MM.1S (cell line): ENCODE measurements around the gene RNF220.

Source experiments
- EZH2 ChIP-seq: fragments of 300-600 bp; sonication (generic); optimal IDR thresholded peaks from 2 replicates; pipeline ENCODE3; 2017; ENCODE audit warnings: low read depth, mild to moderate bottlenecking, antibody characterized with exemption, low read length, mixed read lengths
- EZH2phosphoT487 ChIP-seq: fragments of 300-600 bp; sonication (generic); IDR thresholded peaks from 2 replicates; pipeline ENCODE4 v1.6.1; 2018; ENCODE audit warnings: antibody characterized with exemption, low read length
- TF ChIP-seq, protein P1 (sequence below): fragments of 300-600 bp; sonication (generic); IDR thresholded peaks from 2 replicates; pipeline ENCODE4 v1.5.1; 2016; ENCODE audit warnings: antibody characterized with exemption, low read length, mixed read lengths

DNA sequence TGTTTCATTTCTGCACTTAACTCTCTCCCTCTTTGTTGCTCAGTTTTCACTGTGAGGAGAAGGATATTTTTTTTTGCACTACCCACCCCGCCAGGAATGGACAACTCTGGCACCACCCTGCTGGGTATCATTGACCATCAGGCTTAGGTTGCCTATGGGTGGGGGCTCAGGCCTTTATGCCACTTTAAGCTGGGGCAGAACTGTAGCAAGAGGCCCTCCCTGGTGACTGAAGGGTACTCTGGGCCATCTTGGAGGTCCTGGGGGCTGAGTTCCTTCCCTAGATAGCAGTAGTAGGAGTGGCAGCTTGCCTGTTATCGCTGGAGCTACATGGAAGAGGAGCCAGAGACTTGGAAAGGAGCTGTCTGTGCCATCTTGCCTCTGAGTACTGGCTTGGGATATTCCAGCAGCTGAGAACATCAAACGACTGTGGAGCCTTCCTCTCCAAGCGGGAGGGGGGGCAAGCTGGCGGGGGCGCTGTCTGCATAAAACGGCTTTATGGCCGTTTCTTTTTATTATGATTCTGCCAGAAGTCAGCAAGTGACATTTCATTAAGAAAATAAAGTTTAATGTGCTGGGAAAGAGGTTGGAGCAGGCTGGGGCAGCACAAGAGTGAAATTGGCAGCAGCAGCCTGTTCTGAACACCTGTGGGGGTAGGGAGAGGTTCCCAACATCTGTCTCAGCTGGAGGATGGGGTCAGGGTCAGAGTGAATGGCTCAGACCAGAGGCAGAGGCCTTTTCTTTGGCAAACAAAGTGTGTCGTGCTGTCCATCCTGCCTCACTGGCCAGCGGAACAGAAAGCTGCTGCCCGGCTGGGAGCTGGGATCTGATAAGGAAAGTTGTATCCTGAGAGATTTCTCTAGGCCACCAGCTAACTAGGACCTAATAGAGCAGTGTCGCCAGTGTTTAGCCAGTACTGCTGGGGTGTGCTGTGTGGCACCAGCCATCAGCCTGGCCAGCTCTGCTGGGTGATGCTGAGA lies 236.4 kb downstream of the RNF220 start:
- TF ChIP-seq, protein P1, sequence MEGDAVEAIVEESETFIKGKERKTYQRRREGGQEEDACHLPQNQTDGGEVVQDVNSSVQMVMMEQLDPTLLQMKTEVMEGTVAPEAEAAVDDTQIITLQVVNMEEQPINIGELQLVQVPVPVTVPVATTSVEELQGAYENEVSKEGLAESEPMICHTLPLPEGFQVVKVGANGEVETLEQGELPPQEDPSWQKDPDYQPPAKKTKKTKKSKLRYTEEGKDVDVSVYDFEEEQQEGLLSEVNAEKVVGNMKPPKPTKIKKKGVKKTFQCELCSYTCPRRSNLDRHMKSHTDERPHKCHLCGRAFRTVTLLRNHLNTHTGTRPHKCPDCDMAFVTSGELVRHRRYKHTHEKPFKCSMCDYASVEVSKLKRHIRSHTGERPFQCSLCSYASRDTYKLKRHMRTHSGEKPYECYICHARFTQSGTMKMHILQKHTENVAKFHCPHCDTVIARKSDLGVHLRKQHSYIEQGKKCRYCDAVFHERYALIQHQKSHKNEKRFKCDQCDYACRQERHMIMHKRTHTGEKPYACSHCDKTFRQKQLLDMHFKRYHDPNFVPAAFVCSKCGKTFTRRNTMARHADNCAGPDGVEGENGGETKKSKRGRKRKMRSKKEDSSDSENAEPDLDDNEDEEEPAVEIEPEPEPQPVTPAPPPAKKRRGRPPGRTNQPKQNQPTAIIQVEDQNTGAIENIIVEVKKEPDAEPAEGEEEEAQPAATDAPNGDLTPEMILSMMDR: no peak
- TF ChIP-seq EZH2 (no peak), EZH2phosphoT487 (no peak)
